GM20000 (cell line): ENCODE results near the gene PHF2.

Source experiments
- DNase-seq: peaks from one replicate; pipeline ENCODE4 v3.0.0; 2012; ENCODE audit warnings: low spot score
- CTCF ChIP-seq: IDR thresholded peaks from 2 replicates; pipeline ENCODE4 v1.5.1; 2012; ENCODE audit warnings: mild to moderate bottlenecking, control low read depth; ENCODE audit errors: extremely low read depth, missing control alignments

Gene PHF2

GRCh38 chr9:93613174-93613573, 36.8 kb downstream of the PHF2 start:
- TF ChIP-seq CTCF = no peak
- DNase-seq = no peak

DNA sequence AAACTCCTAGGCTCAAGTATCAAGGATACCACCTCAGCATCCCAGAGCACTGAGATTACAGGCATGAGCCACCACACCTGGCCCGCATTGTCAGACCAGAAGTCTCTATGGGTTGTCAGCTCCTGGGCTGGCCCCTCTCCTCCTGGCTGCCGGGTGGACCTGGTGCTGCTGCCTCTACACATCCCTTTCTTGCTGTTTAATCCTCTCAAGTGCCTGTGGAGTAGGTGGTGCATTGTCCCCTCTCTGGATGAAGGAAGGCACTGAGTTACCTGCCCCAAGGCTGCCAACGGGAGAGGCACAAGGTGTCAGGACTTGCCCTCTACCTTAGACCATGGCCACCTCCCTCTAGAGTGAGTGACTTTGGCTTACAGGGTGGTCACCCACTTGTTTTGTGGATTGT, 37.4 kb downstream of the PHF2 start:
- DNase-seq = no peak
- no peak for TF ChIP-seq CTCF

GRCh38 chr9:93614830-93615468, 38.6 kb downstream of the PHF2 start:
- TF ChIP-seq CTCF = no peak
- DNase-seq = no peak

DNA sequence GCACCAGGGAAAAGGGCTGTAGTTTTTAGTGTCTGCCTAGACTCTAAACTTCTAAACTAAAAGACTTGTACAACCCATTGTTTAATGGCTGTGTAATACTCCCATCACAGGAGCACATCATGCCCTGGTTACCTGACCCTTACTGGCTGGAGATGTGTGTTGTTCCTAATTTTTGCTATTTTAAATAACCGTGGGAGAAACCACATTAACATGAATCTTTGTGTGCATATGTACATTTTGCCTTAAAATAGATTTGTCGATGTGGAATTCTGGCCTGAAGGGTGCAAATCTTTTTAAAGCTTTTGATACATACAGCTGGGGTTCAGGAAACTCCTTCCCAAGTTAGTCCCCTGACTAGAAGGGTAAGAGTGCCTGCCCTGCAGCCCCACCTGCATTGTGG, 39.7 kb downstream of the PHF2 start:
- no peak for DNase-seq
- TF ChIP-seq CTCF = no peak

DNA sequence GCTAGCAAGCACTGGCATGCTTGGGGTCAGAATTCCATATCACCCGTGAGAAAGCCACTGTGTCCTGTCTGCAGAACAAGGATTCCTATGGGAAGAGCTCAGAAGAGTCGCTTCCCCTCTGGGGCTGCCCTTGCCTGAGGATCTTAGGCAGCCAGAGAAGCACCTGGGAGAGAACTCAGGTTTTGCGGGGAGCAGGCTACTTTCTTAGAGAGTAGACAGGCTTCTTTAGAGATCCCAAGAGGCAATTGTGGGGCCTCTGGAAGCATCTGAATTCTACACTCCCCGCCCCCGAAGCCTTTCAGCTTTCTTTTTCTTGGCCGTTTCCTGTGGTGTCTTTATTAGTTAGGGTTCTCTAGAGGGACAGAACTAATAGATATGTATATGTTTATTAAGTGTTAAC, 40.9 kb downstream of the PHF2 start:
- TF ChIP-seq CTCF = no peak
- no peak for DNase-seq

- TF ChIP-seq CTCF = no peak
- DNase-seq = no peak
Measured at GRCh38 chr9:93619272-93619775, 42.9 kb downstream of the PHF2 start.

DNA sequence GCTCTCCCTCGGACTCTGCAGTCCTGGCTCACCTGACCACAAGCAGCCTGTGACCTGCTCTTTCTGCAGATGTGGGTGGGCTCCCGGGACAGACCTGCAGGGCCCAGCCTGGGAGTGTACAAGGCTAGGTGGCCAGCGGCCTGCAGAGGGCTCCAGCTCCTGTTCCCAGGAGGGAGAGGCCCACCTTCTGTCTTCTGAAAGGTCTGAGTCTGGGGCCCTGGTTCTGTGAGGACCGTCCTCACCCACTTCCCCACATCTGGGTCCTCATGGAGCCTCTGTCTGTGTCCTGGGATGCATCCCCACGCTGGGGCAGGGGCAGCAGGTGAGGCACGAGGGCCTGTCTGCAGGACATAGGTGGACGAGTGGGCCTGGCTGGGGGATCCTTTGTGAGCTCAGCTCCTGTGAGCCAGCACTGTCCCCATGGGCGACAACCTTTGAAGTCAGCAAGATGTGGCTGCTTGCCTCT, 43.7 kb downstream of the PHF2 start:
- no peak for TF ChIP-seq CTCF
- no peak for DNase-seq
